NCI-H146 (cell line): ENCODE results near the gene WDR37.
A peak's percentile ranks its signal among the peaks of the same experiment; 100 is the strongest.
"Not testable (repeated sequence)": the region's sequence is repeated elsewhere in the genome, so short reads cannot be mapped to it uniquely, and the experiment has no call there.

Experiments used
- DNase-seq: peaks from one replicate; lab custom pipeline; 2025; lab: John Stamatoyannopoulos, UW

The WDR37 gene

GRCh38 chr10:1153251-1153763 lies 97.1 kb downstream of the WDR37 start:
- no peak for DNase-seq

GRCh38 chr10:1153805-1154351 lies 97.7 kb downstream of the WDR37 start:
- no peak for DNase-seq

GRCh38 chr10:1154531-1155295 lies 98.5 kb downstream of the WDR37 start:
- DNase-seq = no peak

GRCh38 chr10:1155791-1156615 lies 99.8 kb downstream of the WDR37 start:
- DNase-seq = no peak

GRCh38 chr10:1156616-1156886 lies 100.4 kb downstream of the WDR37 start:
- no peak for DNase-seq

- DNase-seq = no peak
Measured at GRCh38 chr10:1156921-1157614, 100.9 kb downstream of the WDR37 start.

- DNase-seq = no peak
Measured at GRCh38 chr10:1157615-1157933, 101.4 kb downstream of the WDR37 start.

- no peak for DNase-seq
Measured at GRCh38 chr10:1158066-1158465, 101.9 kb downstream of the WDR37 start.

- DNase-seq = not testable (repeated sequence)
Measured at GRCh38 chr10:1158536-1158935, 102.4 kb downstream of the WDR37 start.

- no peak for DNase-seq
Measured at GRCh38 chr10:1159131-1160061, 103.2 kb downstream of the WDR37 start.

- DNase-seq = no peak
Measured at GRCh38 chr10:1160561-1161314, 104.6 kb downstream of the WDR37 start.

- not testable (repeated sequence) for DNase-seq
Measured at GRCh38 chr10:1161315-1161673, 105.1 kb downstream of the WDR37 start.

- DNase-seq = no peak
Measured at GRCh38 chr10:1162481-1163203, 106.5 kb downstream of the WDR37 start.

- DNase-seq = no peak
Measured at GRCh38 chr10:1163204-1163660, 107.0 kb downstream of the WDR37 start.

GRCh38 chr10:1163831-1164230 lies 107.6 kb downstream of the WDR37 start:
- DNase-seq = no peak

GRCh38 chr10:1166101-1166827 lies 110.1 kb downstream of the WDR37 start:
- DNase-seq = no peak

GRCh38 chr10:1166828-1167275 lies 110.7 kb downstream of the WDR37 start:
- no peak for DNase-seq

GRCh38 chr10:1168763-1169162 lies 112.6 kb downstream of the WDR37 start:
- peak; percentile 30 for DNase-seq

GRCh38 chr10:1169186-1169885 lies 113.2 kb downstream of the WDR37 start:
- DNase-seq = no peak
